C4-2B (cell line): Measurements from ENCODE around the gene MRPL50.

ENCODE experiments used
- CTCF ChIP-seq: fragments of 450-650 bp; conservative IDR thresholded peaks from 2 replicates; pipeline ENCODE4 v1.5.1; 2017; ENCODE audit warnings: mild to moderate bottlenecking
- ZFX ChIP-seq: fragments of 450-650 bp; IDR thresholded peaks from 2 replicates; pipeline ENCODE4 v1.6.1; 2017

DNA sequence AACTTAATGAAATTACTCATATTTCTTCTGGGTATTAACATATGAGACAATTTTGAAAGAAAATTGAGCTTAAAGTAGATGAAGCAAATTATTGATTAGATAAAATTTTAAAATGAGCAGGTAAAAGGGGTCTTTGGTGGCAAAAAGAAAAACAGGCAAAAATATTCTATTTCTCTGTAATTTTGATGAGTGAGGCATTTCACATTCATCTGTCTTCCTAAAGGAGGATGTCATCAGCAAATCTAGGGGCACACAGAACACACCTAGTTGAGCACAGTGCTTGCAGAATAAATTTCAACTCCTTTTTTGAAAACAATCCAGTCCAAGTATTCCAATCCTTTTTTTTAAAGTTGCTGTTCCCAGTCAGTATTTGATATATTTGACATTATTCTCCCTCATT lies 16.4 kb upstream of the MRPL50 start:
- TF ChIP-seq CTCF (no peak), ZFX (no peak)
